HG03439 (cell line): ENCODE results near the gene MAP2K6.

Experiments used
- ATAC-seq: cut with Tn5 transposase; IDR thresholded peaks from one replicate; pipeline ENCODE4 v1.9.1; 2021; ENCODE audit warnings: mild to moderate bottlenecking, moderate library complexity; ENCODE audit not compliant: unreplicated experiment

MAP2K6 gene

GRCh38 chr17:69425978-69426377, 11.5 kb downstream of the MAP2K6 start:
- no peak for ATAC-seq

DNA sequence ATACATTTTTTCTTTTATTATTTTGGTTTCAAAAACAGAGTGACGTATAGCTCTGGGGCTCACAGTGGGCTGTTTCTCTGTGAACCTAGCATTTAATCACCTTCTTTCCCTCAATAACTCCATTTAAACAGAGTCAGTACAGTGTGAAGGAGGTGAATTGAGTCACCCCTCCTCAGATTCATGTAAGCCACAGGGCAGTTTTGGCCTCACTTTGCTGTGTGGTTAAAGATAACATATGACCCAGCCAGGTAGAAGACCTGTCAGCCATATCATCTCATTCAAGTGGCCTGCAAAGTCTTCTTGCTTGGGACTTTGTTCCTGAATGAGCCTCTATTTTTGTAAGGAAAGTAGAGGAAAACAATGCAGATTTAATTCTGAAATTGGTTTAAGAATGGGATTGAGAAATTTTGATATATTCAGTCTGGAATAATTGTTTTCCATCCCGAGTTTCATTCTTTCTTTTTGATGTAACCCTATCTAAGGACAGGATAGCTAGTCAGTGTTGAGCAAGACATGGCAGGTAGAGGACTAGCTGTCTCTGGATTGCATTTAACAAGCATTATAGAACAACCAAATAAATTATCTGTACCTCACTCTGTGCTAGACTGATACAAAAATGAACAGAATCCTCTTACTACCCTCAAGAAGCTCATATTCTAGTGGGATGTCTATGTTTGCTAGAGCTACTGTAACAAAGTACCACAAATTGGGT, 13.1 kb downstream of the MAP2K6 start:
- no peak for ATAC-seq

GRCh38 chr17:69428252-69428980, 13.9 kb downstream of the MAP2K6 start:
- no peak for ATAC-seq

- no peak for ATAC-seq
Observed at GRCh38 chr17:69430488-69430887, 16.0 kb downstream of the MAP2K6 start.

GRCh38 chr17:69431835-69432234, 17.3 kb downstream of the MAP2K6 start:
- ATAC-seq: no peak

GRCh38 chr17:69433093-69433492, 18.6 kb downstream of the MAP2K6 start:
- ATAC-seq: no peak

DNA sequence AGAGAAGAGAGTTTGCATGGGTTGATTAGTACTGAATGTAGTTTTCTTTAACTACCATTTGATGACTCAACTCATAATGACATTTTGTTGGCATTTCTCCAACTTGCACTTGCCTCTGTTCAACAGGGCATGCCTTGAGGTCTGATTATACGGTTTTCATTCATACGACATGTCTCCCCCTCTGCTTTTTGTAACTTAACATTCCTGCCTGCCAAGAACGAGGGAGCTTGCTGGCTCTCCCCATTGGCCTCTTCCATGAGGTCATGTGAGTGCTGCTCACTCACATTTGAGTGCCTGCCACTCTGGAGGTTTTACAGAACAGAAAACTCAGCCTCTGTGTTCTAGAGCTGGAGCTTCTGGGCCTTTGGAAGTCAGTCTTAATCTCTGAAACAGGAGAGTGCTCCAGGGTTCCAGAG, 19.7 kb downstream of the MAP2K6 start:
- no peak for ATAC-seq

- no peak for ATAC-seq
Observed at GRCh38 chr17:69435971-69436696, 21.6 kb downstream of the MAP2K6 start.

DNA sequence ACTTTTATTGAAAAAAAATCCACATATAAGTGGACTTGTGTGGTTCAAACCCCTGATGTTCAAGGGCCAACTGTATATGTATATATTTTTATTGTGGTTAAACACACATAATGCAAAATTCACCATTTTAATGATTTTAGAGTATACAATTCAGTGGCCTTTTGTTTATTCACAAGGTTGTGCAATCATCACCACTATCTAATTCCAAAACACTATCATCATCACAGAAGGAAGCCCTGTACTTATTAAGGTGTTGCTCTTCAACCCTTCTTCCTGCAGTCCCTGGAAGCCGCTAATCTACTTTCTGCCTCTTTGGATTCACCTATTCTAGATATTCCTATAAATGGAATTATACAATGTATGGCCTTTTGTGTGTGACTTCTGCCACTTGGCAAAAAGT, 23.0 kb downstream of the MAP2K6 start:
- no peak for ATAC-seq

DNA sequence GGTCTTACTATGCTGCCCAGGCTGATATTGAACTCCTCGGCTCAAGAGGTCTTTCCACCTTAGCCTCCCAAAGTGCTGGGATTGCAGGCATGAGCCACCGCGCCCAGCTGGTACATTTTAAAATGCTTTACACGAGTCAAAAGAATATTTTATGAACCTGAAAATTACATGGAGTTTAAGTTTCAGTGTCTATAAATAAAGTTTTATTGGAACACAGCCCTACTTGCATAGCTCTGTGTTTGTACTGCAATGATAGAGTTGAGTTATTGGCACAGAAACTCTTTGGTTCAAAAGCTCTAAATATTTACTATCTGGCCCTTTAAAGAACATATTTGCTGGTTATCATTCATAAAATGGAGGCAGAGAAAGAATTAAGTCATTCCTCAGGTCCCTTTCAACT, 24.3 kb downstream of the MAP2K6 start:
- no peak for ATAC-seq

DNA sequence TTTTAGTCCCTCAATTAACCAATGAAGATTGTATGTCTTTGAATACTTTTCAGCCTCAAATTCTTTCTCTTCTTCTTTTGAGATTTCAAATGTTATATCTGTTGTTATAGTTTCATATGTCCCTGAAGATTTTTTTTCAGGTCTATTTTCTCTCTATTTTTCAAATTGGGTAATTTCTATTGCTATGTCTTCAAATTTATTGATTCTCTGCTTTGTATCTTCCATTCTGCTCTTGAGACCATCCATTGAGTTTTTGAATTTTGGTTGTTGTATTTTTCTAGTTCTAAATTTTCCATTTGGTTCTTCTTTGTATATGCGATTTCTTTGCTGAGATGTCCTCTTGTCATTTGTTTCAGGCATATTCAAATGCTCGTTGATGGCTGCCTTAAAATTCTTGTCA, 26.7 kb downstream of the MAP2K6 start:
- ATAC-seq: no peak

- no peak for ATAC-seq
Observed at GRCh38 chr17:69443138-69443537, 28.6 kb downstream of the MAP2K6 start.

DNA sequence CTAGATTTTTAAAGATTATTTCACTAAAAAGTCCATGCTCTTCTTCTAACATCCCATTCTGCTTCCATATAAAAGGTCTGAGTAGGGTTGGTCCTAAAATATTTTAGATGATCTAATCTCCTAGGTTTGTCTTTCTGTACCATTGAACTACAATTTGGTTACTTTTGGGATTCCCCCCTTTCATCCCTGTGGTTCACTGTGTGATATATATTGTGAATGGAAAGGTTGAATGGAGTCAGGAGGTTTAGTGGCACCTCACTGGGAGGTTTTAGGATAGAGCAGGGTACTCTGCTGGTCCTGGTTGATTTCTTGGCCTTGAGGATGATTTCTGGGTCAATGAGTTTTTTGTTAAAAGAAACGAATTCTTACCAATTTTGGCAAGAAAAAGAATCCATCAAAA, 29.5 kb downstream of the MAP2K6 start:
- no peak for ATAC-seq

DNA sequence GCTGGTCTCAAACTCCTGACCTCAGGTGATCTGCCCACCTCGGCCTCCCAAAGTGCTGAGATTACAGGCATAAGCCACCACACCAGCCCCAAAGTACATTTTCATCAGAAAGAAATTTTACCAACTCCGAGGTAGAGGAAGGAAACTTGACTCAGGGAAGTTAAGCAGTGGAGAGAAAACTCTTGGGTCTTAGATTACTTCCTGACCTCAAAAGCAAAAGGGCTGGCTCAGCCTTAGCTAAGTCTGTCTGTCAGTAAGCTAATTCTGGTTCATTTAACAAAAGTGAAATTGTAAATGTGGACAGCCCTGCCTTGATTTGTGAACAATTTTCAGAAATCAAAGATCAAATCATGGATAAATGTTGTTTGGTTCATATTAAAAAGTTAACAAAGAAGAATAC, 30.6 kb downstream of the MAP2K6 start:
- no peak for ATAC-seq

DNA sequence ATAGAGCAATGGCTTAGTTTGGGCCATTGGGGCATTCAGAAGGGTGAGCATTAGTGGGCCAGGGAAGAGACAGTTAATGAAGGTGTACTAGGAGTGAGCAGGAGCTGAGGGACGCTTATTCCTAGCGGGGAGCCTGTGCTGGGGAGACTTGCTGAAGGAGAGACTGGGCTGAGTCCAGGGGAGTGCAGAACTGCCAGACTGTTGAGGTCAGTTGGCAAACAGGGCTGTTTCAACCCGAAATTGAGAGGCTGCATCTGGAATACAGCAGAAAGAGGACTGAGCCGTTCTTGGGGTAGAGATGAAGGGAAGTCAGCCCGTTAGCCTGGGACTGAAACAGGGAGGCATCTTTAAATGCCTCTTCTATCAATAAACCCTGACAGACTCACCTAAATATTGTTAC, 33.2 kb downstream of the MAP2K6 start:
- no peak for ATAC-seq

DNA sequence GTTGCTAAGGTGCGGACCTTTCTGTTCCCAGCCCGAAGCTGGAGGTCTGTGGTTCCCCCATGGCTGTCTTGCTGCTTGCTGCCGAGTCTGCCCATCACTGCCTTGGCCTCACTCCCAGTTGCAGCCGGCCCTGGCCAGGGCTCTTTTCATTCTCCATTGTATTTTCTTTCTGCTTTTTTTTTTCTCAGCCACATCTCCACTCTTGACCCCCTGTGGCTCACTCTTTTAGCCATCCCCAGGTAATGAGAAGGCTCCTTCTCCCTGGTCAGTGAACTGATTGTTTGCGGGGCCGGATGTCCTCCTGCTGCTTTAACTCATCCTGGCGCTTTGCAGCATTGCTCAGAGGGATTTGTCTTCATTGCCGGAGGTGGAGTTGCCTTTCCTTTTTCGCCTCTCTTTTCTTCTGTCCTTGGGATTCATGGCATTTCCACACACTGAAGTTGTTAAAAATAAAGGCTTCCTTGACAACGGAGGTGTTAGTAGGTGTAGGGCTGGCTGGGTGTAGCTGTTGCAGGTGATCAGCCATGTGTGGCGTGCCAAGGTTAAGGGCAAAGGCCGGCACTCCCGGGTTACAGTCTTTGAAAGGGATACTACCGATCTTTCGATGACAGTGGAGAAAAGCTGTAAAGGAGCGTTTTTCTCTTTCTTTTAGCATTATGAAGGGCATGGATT, 34.1 kb downstream of the MAP2K6 start:
- ATAC-seq: no peak

DNA sequence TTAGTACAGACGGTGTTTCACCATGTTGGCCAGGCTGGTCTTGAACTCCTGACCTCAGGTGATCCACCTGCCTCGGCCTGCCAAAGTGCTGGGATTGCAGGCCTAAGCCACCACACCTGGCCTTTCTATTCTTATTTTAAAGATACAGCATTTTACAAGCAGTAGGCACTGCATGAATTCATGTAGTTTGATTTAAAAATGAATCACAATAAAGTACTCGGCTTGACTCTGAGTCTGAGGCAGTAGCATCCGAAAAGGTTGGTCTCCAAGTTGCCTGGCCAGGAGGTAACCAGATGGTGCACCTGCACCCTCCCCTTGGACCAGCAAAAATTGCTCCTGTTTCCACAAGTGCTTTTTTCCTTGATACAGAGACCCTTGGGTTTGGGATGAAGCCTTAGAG, 35.6 kb downstream of the MAP2K6 start:
- no peak for ATAC-seq

DNA sequence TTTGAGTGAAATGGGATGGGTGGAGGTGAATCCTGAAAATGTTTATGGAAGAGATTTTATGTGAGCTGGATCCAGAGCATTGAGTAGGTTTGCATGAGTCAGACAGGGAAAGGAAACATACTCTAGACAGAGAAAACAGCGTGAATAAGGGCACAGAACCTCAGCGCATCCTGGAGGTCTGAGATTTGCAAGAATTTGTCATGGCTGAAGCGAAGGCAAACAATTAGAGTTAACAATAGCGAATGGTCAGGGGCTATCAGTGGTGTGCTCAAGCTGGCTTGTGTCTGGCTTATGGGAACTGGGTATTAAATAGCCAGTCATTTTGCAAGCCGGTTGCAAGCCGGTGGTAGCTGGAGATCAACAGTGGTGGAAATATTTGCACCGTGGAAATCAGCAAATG, 36.4 kb downstream of the MAP2K6 start:
- no peak for ATAC-seq

DNA sequence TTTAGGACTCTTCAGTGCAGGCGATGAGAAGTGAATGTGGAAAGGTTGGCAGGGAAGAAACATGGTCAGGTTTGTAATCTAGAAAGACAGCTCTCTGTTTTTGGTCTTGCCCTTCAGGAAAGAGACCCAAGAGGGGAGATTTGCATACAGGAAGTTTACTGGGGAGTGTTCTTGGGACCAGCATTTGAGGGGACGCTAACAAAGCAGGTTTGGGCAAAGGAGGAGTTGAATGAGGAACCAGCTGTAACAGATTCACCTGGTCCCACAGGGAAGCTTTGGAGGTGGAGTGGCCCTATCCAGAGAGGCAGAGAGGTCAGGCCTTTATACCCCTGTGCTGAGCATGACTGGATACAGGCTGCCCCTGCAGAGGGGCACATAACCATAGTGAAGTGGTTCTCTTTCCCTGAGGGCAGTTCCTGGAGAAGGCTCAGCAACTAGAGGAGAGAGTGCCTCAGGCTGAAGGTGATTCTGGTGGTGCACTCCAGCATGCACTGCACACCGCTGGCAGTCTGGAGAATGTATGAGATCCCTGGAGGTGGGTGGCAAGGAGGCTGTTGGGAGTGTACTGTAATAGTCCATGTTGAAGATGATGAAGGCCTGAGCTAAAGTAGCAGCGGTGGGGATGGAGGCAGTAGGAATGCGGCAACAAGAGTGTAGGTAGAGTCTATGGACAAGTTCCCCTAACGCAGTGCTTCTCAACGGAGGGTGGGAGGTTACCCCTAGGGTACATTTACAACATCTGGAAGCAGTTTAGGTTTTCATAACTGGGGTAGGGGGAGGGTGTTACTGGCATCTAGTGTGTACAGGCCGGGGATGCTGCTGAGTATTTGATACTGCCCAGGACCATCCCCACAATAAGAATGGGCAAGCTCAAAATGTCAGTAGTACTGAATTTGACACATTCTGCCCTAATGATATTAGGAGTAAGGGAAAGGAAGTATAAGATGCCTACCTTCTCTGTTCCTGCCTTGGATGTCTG, 37.2 kb downstream of the MAP2K6 start:
- ATAC-seq: no peak

DNA sequence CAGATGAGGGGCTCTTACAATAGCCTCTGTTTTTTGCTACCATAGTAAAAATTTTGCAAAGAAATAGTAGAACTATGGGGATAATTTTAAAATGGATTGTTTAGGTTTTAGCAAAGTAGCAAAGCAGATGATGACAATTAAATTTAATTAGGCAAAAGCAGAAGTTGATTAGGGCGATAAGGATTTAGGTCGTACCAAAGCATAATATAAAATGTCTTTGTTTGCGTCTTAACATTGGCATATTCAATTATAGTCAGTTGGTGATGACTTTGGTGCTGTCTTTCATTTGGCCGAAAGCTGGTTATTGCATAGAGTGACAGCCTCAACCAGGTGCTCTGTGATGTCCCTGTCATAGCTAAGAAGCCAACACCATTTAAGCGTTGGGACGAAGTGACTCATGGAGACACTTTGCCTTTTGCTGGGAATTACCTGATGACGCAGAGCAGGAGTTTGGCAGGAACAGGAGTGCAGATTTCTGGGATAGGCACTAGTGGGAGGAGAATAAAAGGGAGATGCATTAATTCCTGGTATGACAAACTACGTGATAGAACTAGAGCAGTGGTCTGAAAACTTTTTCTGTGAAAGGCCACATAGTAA, 38.3 kb downstream of the MAP2K6 start:
- no peak for ATAC-seq
